Loucy (cell line): ENCODE measurements around the gene GDPD2.

ENCODE experiments used
- CTCF ChIP-seq: fragments of 200-600 bp; sonication (generic); conservative IDR thresholded peaks from 2 replicates; pipeline ENCODE4 v1.5.1; 2014; ENCODE audit warnings: mild to moderate bottlenecking, antibody characterized with exemption, low read length
- EZH2phosphoT487 ChIP-seq: fragments of 200-600 bp; IDR thresholded peaks from 2 replicates; pipeline ENCODE4 v1.6.1; 2018; ENCODE audit warnings: antibody characterized with exemption, mild to moderate bottlenecking, moderate library complexity, borderline replicate concordance

- TF ChIP-seq CTCF (no peak), EZH2phosphoT487 (no peak)
These were observed 56.3 kb downstream of the GDPD2 start for GRCh38 chrX:70479247-70479921.
